HepG2 (cell line): ENCODE results near the gene SKP1. TPM values are rescaled to one million over a fixed set of nuclear protein-coding genes. Genes with fewer than 3 reads are reported as not detected.
A peak's percentile ranks its signal among the peaks of the same experiment; 100 is the strongest.

ENCODE experiments used
- ATRX ChIP-seq: sonication (generic); formaldehyde crosslinking; IDR thresholded peaks from 2 replicates; pipeline ENCODE4 v1.4.0; 2020; ENCODE audit warnings: missing genetic modification reagents, borderline replicate concordance
- BRD4 ChIP-seq: sonication (generic); formaldehyde crosslinking; IDR thresholded peaks from 2 replicates; pipeline ENCODE4 v1.4.0; 2020; ENCODE audit warnings: missing genetic modification reagents
- CC2D1A ChIP-seq: sonication (generic); formaldehyde crosslinking; IDR thresholded peaks from 2 replicates; pipeline ENCODE4 v1.8.1; 2023; ENCODE audit warnings: mild to moderate bottlenecking, missing genetic modification reagents
- CEBPB ChIP-seq: IDR thresholded peaks from 2 replicates; pipeline ENCODE4 v1.6.1; 2011; ENCODE audit warnings: low read depth, low read length, improper control_type of control experiment, borderline replicate concordance
- CENPT ChIP-seq: sonication (generic); formaldehyde crosslinking; IDR thresholded peaks from 2 replicates; pipeline ENCODE4 v1.8.0; 2022; ENCODE audit warnings: low read depth, mild to moderate bottlenecking, moderate library complexity, missing genetic modification reagents
- CREB1 ChIP-seq, 2 experiments: fragments of 450-650 bp in 1 of 2; IDR thresholded peaks; 2 replicates each; pipeline ENCODE4 v1.6.1; 2016 to 2017; ENCODE audit warnings: control low read depth in 1 of 2, mild to moderate bottlenecking in 1 of 2, missing compliant biosample characterization in 1 of 2, missing genetic modification characterization in 1 of 2
- FOXA1 ChIP-seq, 2 experiments: fragments of 450-650 bp in 1 of 2; sonication (generic) in 1 of 2; formaldehyde crosslinking in 1 of 2; IDR thresholded peaks; 2 replicates each; pipeline versions ENCODE4 v1.4.0 to v1.6.1; 2016 to 2020; ENCODE audit warnings: missing genetic modification reagents in 1 of 2
- FOXC1 ChIP-seq: sonication (generic); formaldehyde crosslinking; IDR thresholded peaks from 2 replicates; pipeline ENCODE4 v1.8.0; 2022; ENCODE audit warnings: mild to moderate bottlenecking, missing genetic modification reagents, borderline replicate concordance
- FOXP1 ChIP-seq, 2 experiments: fragments of 450-650 bp in 1 of 2; IDR thresholded peaks; 2 replicates each; pipeline ENCODE4 v1.6.1; 2017 to 2018; ENCODE audit warnings: antibody characterized with exemption in 1 of 2
- GABPB1 ChIP-seq: IDR thresholded peaks from 2 replicates; pipeline ENCODE4 v1.6.1; 2016; ENCODE audit warnings: mild to moderate bottlenecking, missing genetic modification reagents, moderate library complexity, missing compliant biosample characterization
- GATAD1 ChIP-seq: IDR thresholded peaks from 2 replicates; pipeline ENCODE4 v1.6.1; 2016; ENCODE audit warnings: missing genetic modification reagents, missing compliant biosample characterization
- HCFC1 ChIP-seq: fragments of 150-350 bp; IDR thresholded peaks from 2 replicates; pipeline ENCODE4 v1.6.1; 2014; ENCODE audit warnings: low read depth, low read length
- HOXD1 ChIP-seq: sonication (generic); formaldehyde crosslinking; IDR thresholded peaks from 2 replicates; pipeline ENCODE4 v1.5.0; 2020; ENCODE audit warnings: missing genetic modification reagents
- NFKBIZ ChIP-seq: IDR thresholded peaks from 2 replicates; pipeline ENCODE4 v1.6.1; 2018; ENCODE audit warnings: missing genetic modification reagents, missing compliant biosample characterization
- RFXANK ChIP-seq: IDR thresholded peaks from 2 replicates; pipeline ENCODE4 v1.6.1; 2016
- TBP ChIP-seq: sonication (generic); formaldehyde crosslinking; IDR thresholded peaks from 2 replicates; pipeline ENCODE4 v1.5.0; 2020; ENCODE audit warnings: missing genetic modification reagents
- TMF1 ChIP-seq: sonication (generic); formaldehyde crosslinking; IDR thresholded peaks from 2 replicates; pipeline ENCODE4 v1.8.1; 2022; ENCODE audit warnings: low read depth, missing genetic modification reagents
- ZBTB38 ChIP-seq: sonication (generic); formaldehyde crosslinking; IDR thresholded peaks from 2 replicates; pipeline ENCODE4 v1.5.1; 2020; ENCODE audit warnings: mild to moderate bottlenecking, missing genetic modification reagents
- ZFP36L1 ChIP-seq: sonication (generic); formaldehyde crosslinking; IDR thresholded peaks from 2 replicates; pipeline ENCODE4 v1.8.0; 2022; ENCODE audit warnings: mild to moderate bottlenecking, missing genetic modification reagents, moderate library complexity
- ZFP37 ChIP-seq: sonication (generic); formaldehyde crosslinking; IDR thresholded peaks from 2 replicates; pipeline ENCODE4 v1.4.0; 2020; ENCODE audit warnings: missing genetic modification reagents, borderline replicate concordance
- ZNF383 ChIP-seq: sonication (generic); formaldehyde crosslinking; IDR thresholded peaks from 2 replicates; pipeline ENCODE4 v1.4.0; 2020; ENCODE audit warnings: missing genetic modification reagents, mild to moderate bottlenecking, borderline replicate concordance
- ZNF44 ChIP-seq: sonication (generic); formaldehyde crosslinking; IDR thresholded peaks from 2 replicates; pipeline ENCODE4 v1.5.1; 2020; ENCODE audit warnings: mild to moderate bottlenecking, missing genetic modification reagents
- ZNF713 ChIP-seq: sonication (generic); formaldehyde crosslinking; IDR thresholded peaks from 2 replicates; pipeline ENCODE4 v1.4.0; 2020; ENCODE audit warnings: mild to moderate bottlenecking, missing genetic modification reagents
- ZNF816 ChIP-seq: sonication (generic); formaldehyde crosslinking; IDR thresholded peaks from 2 replicates; pipeline ENCODE4 v1.8.0; 2022; ENCODE audit warnings: missing genetic modification reagents, mild to moderate bottlenecking, borderline replicate concordance
- ZNF850 ChIP-seq: sonication (generic); formaldehyde crosslinking; conservative IDR thresholded peaks from 2 replicates; pipeline ENCODE4 v1.9.0; 2021; ENCODE audit warnings: mild to moderate bottlenecking, missing genetic modification reagents
- ZNF879 ChIP-seq: sonication (generic); formaldehyde crosslinking; IDR thresholded peaks from 2 replicates; pipeline ENCODE4 v1.8.1; 2023; ENCODE audit warnings: missing genetic modification reagents
- ZSCAN29 ChIP-seq: sonication (generic); formaldehyde crosslinking; conservative IDR thresholded peaks from 2 replicates; pipeline ENCODE4 v1.4.0; 2020; ENCODE audit warnings: mild to moderate bottlenecking, missing genetic modification reagents
- polyA plus RNA-seq, 8 experiments: library from polyadenylated mRNA; depleted of rRNA in 3 of 8; stranded (reverse) in 7 of 8; unstranded in 1 of 8; fragments of >200 nt; fragmentation: Illumina TruSeq in 4 of 8; extraction: Trizol in 4 of 8; gene quantifications; 2 replicates each; pipeline versions ENCODE4 v1.2.1 to v1.2.3, GENCODE V29; 2011 to 2016; ENCODE audit warnings: low read depth in 4 of 8, missing spikeins in 1 of 8, mixed read lengths in 1 of 8; ENCODE audit not compliant: insufficient read depth in 1 of 8
- total RNA-seq, 5 experiments: library from RNA; depleted of rRNA; stranded (reverse); fragments of >200 nt; fragmentation: Illumina TruSeq; extraction: Trizol; gene quantifications; 2 replicates each; pipeline ENCODE4 v1.2.3, GENCODE V29; 2016; ENCODE audit warnings: low read depth in 1 of 5
- TF ChIP-seq, protein P1 (sequence below): sonication (generic); formaldehyde crosslinking; IDR thresholded peaks from 2 replicates; pipeline ENCODE4 v1.9.0; 2021; ENCODE audit warnings: missing genetic modification reagents, borderline replicate concordance
- TF ChIP-seq, protein P2 (sequence below): sonication (generic); formaldehyde crosslinking; IDR thresholded peaks from 2 replicates; pipeline ENCODE4 v1.8.0; 2022; ENCODE audit warnings: mild to moderate bottlenecking, missing genetic modification reagents; ENCODE audit not compliant: insufficient replicate concordance

SKP1 gene
- total and polyA plus RNA-seq, 2 of the 13 experiments (the other 11 are each of a cell fraction or from before 2014, with no cell fraction given) = 134 to 340 TPM

DNA sequence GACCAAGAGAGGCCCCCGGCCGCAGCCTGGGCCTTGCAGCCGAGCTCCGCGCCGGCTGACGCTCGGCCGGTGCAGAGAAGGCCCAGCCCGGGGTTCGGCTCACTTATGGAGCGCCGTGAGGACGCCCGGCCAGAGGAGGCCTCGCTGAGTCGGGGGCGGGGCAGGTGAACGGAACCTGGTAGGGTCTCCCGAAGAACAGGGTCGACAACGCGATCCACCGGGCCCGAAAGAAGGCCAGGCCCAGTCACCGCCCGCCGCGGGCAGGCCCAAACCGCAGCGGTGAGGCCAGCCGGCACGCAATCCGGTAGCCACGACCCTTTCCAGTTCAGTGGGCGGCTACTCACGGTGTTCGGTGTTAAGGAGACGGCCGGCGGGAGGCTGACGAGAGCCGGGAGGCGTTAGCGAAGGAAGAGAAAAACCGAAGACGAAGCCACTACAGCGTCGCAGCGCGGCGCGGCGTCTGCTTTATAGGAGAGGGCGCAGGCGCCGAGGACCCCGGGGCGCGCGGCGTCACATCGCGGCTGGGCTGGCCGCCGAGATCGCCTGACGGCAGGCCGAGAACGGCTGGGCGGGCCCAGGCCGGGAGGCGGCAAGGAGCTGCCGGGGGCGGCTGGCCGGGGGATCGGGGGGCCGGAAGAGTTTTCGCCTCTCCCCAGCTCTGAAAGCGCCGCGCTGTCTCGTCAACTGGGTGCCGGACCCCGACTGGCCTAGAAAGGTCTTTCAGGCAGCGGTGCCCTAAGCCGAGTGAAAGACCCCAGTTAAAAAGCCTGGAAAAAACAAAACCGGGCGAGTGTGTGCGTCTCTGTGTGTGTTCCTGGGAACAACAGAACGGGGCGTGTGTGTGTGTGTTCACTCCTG, at the start of gene SKP1 (continued):
- TF ChIP-seq CREB1 (IDR thresholded peaks at IDR 0.05) = peak; percentile 24; the same call in 1 of the 2 replicates
- TF ChIP-seq CREB1 (CRISPR knock-in tag; IDR thresholded peaks at IDR 0.05) = peak; percentile 64; the same call in 1 of the 2 replicates
- peak; percentile 60; the same call in 1 of the 2 replicates for TF ChIP-seq ZBTB38 (CRISPR knock-in tag)
- TF ChIP-seq CC2D1A (CRISPR knock-in tag) = no peak
- peak; percentile 97; the same call in 1 of the 2 replicates for TF ChIP-seq FOXC1
- peak; percentile 80; the same call in 1 of the 2 replicates for TF ChIP-seq ZSCAN29 (CRISPR knock-in tag)
- 0 out of 2 replicates have a peak, but pooled peaks have one; percentile 39 for TF ChIP-seq ZNF879 (CRISPR knock-in tag)
- TF ChIP-seq ZNF816 (CRISPR knock-in tag) = peak; percentile 97
- TF ChIP-seq FOXA1 (IDR thresholded peaks at IDR 0.05) = no peak
- TF ChIP-seq FOXA1 (CRISPR knock-in tag; IDR thresholded peaks at IDR 0.05) = no peak
- TF ChIP-seq ZNF713 (CRISPR knock-in tag) = no peak
- peak; percentile 47; the same call in 1 of the 2 replicates for TF ChIP-seq BRD4 (CRISPR knock-in tag)
- TF ChIP-seq RFXANK (CRISPR knock-in tag) = peak; percentile 43; the same call in 1 of the 2 replicates
- peak; percentile 87; the same call in 1 of the 2 replicates for TF ChIP-seq ZFP36L1
- TF ChIP-seq CEBPB = no peak
- TF ChIP-seq, protein P1, sequence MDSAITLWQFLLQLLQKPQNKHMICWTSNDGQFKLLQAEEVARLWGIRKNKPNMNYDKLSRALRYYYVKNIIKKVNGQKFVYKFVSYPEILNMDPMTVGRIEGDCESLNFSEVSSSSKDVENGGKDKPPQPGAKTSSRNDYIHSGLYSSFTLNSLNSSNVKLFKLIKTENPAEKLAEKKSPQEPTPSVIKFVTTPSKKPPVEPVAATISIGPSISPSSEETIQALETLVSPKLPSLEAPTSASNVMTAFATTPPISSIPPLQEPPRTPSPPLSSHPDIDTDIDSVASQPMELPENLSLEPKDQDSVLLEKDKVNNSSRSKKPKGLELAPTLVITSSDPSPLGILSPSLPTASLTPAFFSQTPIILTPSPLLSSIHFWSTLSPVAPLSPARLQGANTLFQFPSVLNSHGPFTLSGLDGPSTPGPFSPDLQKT (CRISPR knock-in tag) = 0 out of 2 replicates have a peak, but pooled peaks have one; percentile 23
- no peak for TF ChIP-seq FOXP1 (IDR thresholded peaks at IDR 0.05)
- TF ChIP-seq FOXP1 (CRISPR knock-in tag; IDR thresholded peaks at IDR 0.05) = no peak
- TF ChIP-seq HOXD1 (CRISPR knock-in tag) = peak; percentile 43; the same call in 1 of the 2 replicates
- no peak for TF ChIP-seq TBP (CRISPR knock-in tag)
- TF ChIP-seq CENPT (CRISPR knock-in tag) = 0 out of 2 replicates have a peak, but pooled peaks have one; percentile 35
- no peak for TF ChIP-seq ZNF383
- TF ChIP-seq TMF1 (CRISPR knock-in tag) = peak; percentile 95
- peak; percentile 26; the same call in 1 of the 2 replicates for TF ChIP-seq ZNF44 (CRISPR knock-in tag)
- TF ChIP-seq HCFC1 = no peak
- peak; percentile 75 for TF ChIP-seq GABPB1 (CRISPR knock-in tag)
- peak; percentile 68 for TF ChIP-seq GATAD1 (CRISPR knock-in tag)
- TF ChIP-seq, protein P2, sequence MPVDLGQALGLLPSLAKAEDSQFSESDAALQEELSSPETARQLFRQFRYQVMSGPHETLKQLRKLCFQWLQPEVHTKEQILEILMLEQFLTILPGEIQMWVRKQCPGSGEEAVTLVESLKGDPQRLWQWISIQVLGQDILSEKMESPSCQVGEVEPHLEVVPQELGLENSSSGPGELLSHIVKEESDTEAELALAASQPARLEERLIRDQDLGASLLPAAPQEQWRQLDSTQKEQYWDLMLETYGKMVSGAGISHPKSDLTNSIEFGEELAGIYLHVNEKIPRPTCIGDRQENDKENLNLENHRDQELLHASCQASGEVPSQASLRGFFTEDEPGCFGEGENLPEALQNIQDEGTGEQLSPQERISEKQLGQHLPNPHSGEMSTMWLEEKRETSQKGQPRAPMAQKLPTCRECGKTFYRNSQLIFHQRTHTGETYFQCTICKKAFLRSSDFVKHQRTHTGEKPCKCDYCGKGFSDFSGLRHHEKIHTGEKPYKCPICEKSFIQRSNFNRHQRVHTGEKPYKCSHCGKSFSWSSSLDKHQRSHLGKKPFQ (CRISPR knock-in tag) = no peak
- no peak for TF ChIP-seq ATRX (CRISPR knock-in tag)
- TF ChIP-seq ZFP37 (CRISPR knock-in tag) = peak; percentile 76; the same call in 1 of the 2 replicates
- TF ChIP-seq NFKBIZ (CRISPR knock-in tag) = no peak
- TF ChIP-seq ZNF850 = peak; percentile 89; the same call in 1 of the 2 replicates
